IPS DF 6.9 (cell line): ENCODE measurements around the gene ZNF396.
A peak's percentile ranks its signal among the peaks of the same experiment; 100 is the strongest.

Experiments used
- DNase-seq: peaks from one replicate; pipeline ENCODE4 v3.0.0-alpha.2; 2013; ENCODE audit warnings: low read depth, low spot score
- H3K27ac ChIP-seq: one replicate; pipeline ENCODE4 v1.5.1; 2013; ENCODE audit warnings: low read length, control low read depth
- H3K27me3 ChIP-seq: 2 replicates; pipeline ENCODE4 v1.6.1; 2013; ENCODE audit warnings: mild to moderate bottlenecking, low read length; ENCODE audit not compliant: control insufficient read depth, insufficient read depth
- H3K36me3 ChIP-seq: 2 replicates; pipeline ENCODE4 v1.6.1; 2013; ENCODE audit warnings: low read length; ENCODE audit not compliant: control insufficient read depth, insufficient read depth
- H3K4me1 ChIP-seq: 2 replicates; pipeline ENCODE4 v1.6.1; 2013; ENCODE audit warnings: low read length; ENCODE audit not compliant: control insufficient read depth, insufficient read depth
- H3K4me3 ChIP-seq: 2 replicates; pipeline ENCODE4 v1.5.1; 2013; ENCODE audit warnings: mild to moderate bottlenecking, low read length
- H3K9me3 ChIP-seq: 2 replicates; pipeline ENCODE4 v1.6.1; 2013; ENCODE audit warnings: low read length, inconsistent platforms; ENCODE audit not compliant: control insufficient read depth, insufficient read depth
- WGBS: extraction: QIAGEN DNeasy Blood & Tissue Kit; methylation state at CpG from one replicate; pipeline ENCODE4 v1.1.7; 2013; ENCODE audit warnings: mixed read lengths, missing lambda C conversion rate; ENCODE audit not compliant: insufficient read length, insufficient coverage; 5-methylcytosine and 5-hydroxymethylcytosine counted together

ZNF396 gene

GRCh38 chr18:35337286-35337685 lies 39.9 kb downstream of the ZNF396 start:
- no peak for DNase-seq
- H3K27me3 ChIP-seq, result no peaks in the 10 kb centered on the region
- H3K4me1 ChIP-seq, result no peaks in the 10 kb centered on the region
- no peak overlapping the region for H3K27ac ChIP-seq
- no peaks in the 10 kb centered on the region for H3K9me3 ChIP-seq
- no CpG with 5 or more reads among the region's 5 CpGs for WGBS
- peaks cover 14% of the 10 kb centered on the region; the same call in 1 of the 2 replicates for H3K36me3 ChIP-seq
- H3K4me3 ChIP-seq, result no peak overlapping the region

GRCh38 chr18:35335866-35336265 lies 41.3 kb downstream of the ZNF396 start:
- no CpG with 5 or more reads among the region's 4 CpGs for WGBS
- DNase-seq, result no peak

GRCh38 chr18:35334821-35335220 lies 42.3 kb downstream of the ZNF396 start:
- H3K36me3 ChIP-seq, result peaks cover 9% of the 10 kb centered on the region; the same call in 1 of the 2 replicates
- no peaks in the 10 kb centered on the region for H3K27me3 ChIP-seq

More at GRCh38 chr18:35335866-35336265, 41.3 kb downstream of the ZNF396 start:
- Histone ChIP-seq H3K27me3 (no peaks in the 10 kb centered on the region), H3K4me1 (no peaks in the 10 kb centered on the region), H3K27ac (no peak overlapping the region), H3K36me3 (peaks cover 14% of the 10 kb centered on the region; the same call in 1 of the 2 replicates), H3K4me3 (no peak overlapping the region), H3K9me3 (no peaks in the 10 kb centered on the region)

GRCh38 chr18:35334212-35334611 lies 42.9 kb downstream of the ZNF396 start:
- H3K27me3 ChIP-seq, result no peaks in the 10 kb centered on the region
- H3K4me1 ChIP-seq, result no peaks in the 10 kb centered on the region; the same call in 1 of the 2 replicates
- no peaks in the 10 kb centered on the region for H3K9me3 ChIP-seq
- peaks cover 4% of the 10 kb centered on the region; the same call in 1 of the 2 replicates for H3K36me3 ChIP-seq
- H3K4me3 ChIP-seq, result no peak overlapping the region
- DNase-seq, result no peak
- WGBS, result no CpG with 5 or more reads among the region's 1 CpG
- H3K27ac ChIP-seq, result no peak overlapping the region

More at GRCh38 chr18:35334821-35335220, 42.3 kb downstream of the ZNF396 start:
- DNase-seq, result no peak
- no peaks in the 10 kb centered on the region for H3K9me3 ChIP-seq
- no peaks in the 10 kb centered on the region; the same call in 1 of the 2 replicates for H3K4me1 ChIP-seq
- H3K27ac ChIP-seq, result no peak overlapping the region
- no peak overlapping the region for H3K4me3 ChIP-seq
- WGBS, result no CpG with 5 or more reads among the region's 3 CpGs

GRCh38 chr18:35331367-35332087 lies 45.6 kb downstream of the ZNF396 start:
- H3K27me3 ChIP-seq, result no peaks in the 10 kb centered on the region
- H3K9me3 ChIP-seq, result no peaks in the 10 kb centered on the region
- no peak for DNase-seq
- H3K4me1 ChIP-seq, result no peaks in the 10 kb centered on the region; the same call in 1 of the 2 replicates
- H3K4me3 ChIP-seq, result no peak overlapping the region
- H3K36me3 ChIP-seq, result no peaks in the 10 kb centered on the region; the same call in 1 of the 2 replicates
- H3K27ac ChIP-seq, result no peak overlapping the region
- WGBS, result no CpG with 5 or more reads among the region's 4 CpGs

- Histone ChIP-seq H3K27ac (no peak overlapping the region), H3K36me3 (no peaks in the 10 kb centered on the region), H3K9me3 (no peaks in the 10 kb centered on the region), H3K4me1 (no peaks in the 10 kb centered on the region; the same call in 1 of the 2 replicates), H3K4me3 (no peak overlapping the region), H3K27me3 (no peaks in the 10 kb centered on the region)
- no peak for DNase-seq
These were observed 48.3 kb downstream of the ZNF396 start for GRCh38 chr18:35328868-35329267.

GRCh38 chr18:35326695-35327387 lies 50.3 kb downstream of the ZNF396 start:
- H3K36me3 ChIP-seq, result no peaks in the 10 kb centered on the region
- no peaks in the 10 kb centered on the region; the same call in 1 of the 2 replicates for H3K4me1 ChIP-seq
- H3K9me3 ChIP-seq, result no peaks in the 10 kb centered on the region
- no peaks in the 10 kb centered on the region for H3K27me3 ChIP-seq
- no peak for DNase-seq
- H3K27ac ChIP-seq, result no peak overlapping the region
- H3K4me3 ChIP-seq, result no peak overlapping the region
- WGBS, result no CpG with 5 or more reads among the region's 3 CpGs

- H3K4me3 ChIP-seq, result no peak overlapping the region
- H3K4me1 ChIP-seq, result no peaks in the 10 kb centered on the region
- H3K27me3 ChIP-seq, result no peaks in the 10 kb centered on the region
- H3K36me3 ChIP-seq, result no peaks in the 10 kb centered on the region
- no peaks in the 10 kb centered on the region for H3K9me3 ChIP-seq
- H3K27ac ChIP-seq, result no peak overlapping the region
- DNase-seq, result peak; percentile 16
- no CpG with 5 or more reads among the region's 2 CpGs for WGBS
These were observed 52.0 kb downstream of the ZNF396 start for GRCh38 chr18:35324926-35325655.

GRCh38 chr18:35322486-35323458 lies 54.4 kb downstream of the ZNF396 start:
- WGBS, result no CpG with 5 or more reads among the region's 3 CpGs
- no peaks in the 10 kb centered on the region for H3K36me3 ChIP-seq
- no peaks in the 10 kb centered on the region for H3K9me3 ChIP-seq

More at GRCh38 chr18:35322486-35323458, 54.4 kb downstream of the ZNF396 start:
- Histone ChIP-seq H3K4me3 (no peak overlapping the region), H3K27me3 (no peaks in the 10 kb centered on the region), H3K4me1 (no peaks in the 10 kb centered on the region), H3K27ac (no peak overlapping the region)
- no peak for DNase-seq
